CD8-positive, alpha-beta memory T cell (primary cell): Measurements from ENCODE around the gene EMILIN1. TPM values are rescaled to one million over a fixed set of nuclear protein-coding genes. Genes with fewer than 3 reads are reported as not detected.
A peak's percentile ranks its signal among the peaks of the same experiment; 100 is the strongest.

Experiments used
- CTCF ChIA-PET: fragments of 350-600 bp; sonication (Branson Sonifier 250); formaldehyde crosslinking; loops from one replicate; lab custom pipeline; 2021; ENCODE audit warnings: antibody characterized with exemption; lab: Charles Lee
- POLR2A ChIA-PET: fragments of 350-600 bp; sonication (Branson Sonifier 250); formaldehyde crosslinking; loops from one replicate; lab custom pipeline; 2021; ENCODE audit warnings: antibody characterized with exemption; lab: Charles Lee
- DNase-seq, 5 donors: peaks; one replicate each; pipeline versions ENCODE4 v3.0.0 to v3.0.0-alpha.2; 2020 to 2022; ENCODE audit warnings: mixed read lengths in 1 of 5
- H3K27ac ChIP-seq: one replicate; pipeline ENCODE4 v1.7.0; 2013; ENCODE audit warnings: low read depth, mild to moderate bottlenecking, low read length, moderate library complexity
- H3K27me3 ChIP-seq: 2 replicates; pipeline ENCODE4 v1.7.0; 2013; ENCODE audit warnings: low read length, mild to moderate bottlenecking; ENCODE audit not compliant: insufficient read depth, poor library complexity, severe bottlenecking
- H3K36me3 ChIP-seq: 2 replicates; pipeline ENCODE4 v1.7.0; 2013; ENCODE audit warnings: mild to moderate bottlenecking, low read length, moderate library complexity; ENCODE audit not compliant: insufficient read depth
- H3K4me1 ChIP-seq: 2 replicates; pipeline ENCODE4 v1.7.0; 2013; ENCODE audit warnings: mild to moderate bottlenecking, low read length, moderate library complexity; ENCODE audit not compliant: insufficient read depth
- H3K4me3 ChIP-seq: 2 replicates; pipeline ENCODE4 v1.7.0; 2013; ENCODE audit warnings: mild to moderate bottlenecking, low read length
- H3K9me3 ChIP-seq: 2 replicates; pipeline ENCODE4 v1.7.0; 2013; ENCODE audit warnings: mild to moderate bottlenecking, low read length
- H3K27ac Mint-ChIP-seq, 8 donors: one replicate each; pipeline ENCODE4 v1.8.0; 2020 to 2021; ENCODE audit warnings: mixed read lengths in 8 of 8, mild to moderate bottlenecking in 6 of 8, inconsistent platforms in 3 of 8, moderate library complexity in 3 of 8
- H3K27me3 Mint-ChIP-seq, 2 donors: one replicate each; pipeline ENCODE4 v1.8.0; 2020 to 2021; ENCODE audit warnings: mixed read lengths in 2 of 2, mild to moderate bottlenecking in 1 of 2, moderate library complexity in 1 of 2
- H3K36me3 Mint-ChIP-seq, 3 donors: one replicate each; pipeline ENCODE4 v1.8.0; 2020 to 2021; ENCODE audit warnings: mixed read lengths in 3 of 3, inconsistent platforms in 1 of 3, mild to moderate bottlenecking in 1 of 3
- H3K4me1 Mint-ChIP-seq, 3 donors: one replicate each; pipeline ENCODE4 v1.8.0; 2020 to 2021; ENCODE audit warnings: mixed read lengths in 3 of 3, inconsistent platforms in 1 of 3, mild to moderate bottlenecking in 1 of 3
- H3K4me3 Mint-ChIP-seq, 7 donors: one replicate each; pipeline ENCODE4 v1.8.0; 2020 to 2021; ENCODE audit warnings: mixed read lengths in 7 of 7, mild to moderate bottlenecking in 6 of 7, moderate library complexity in 4 of 7, inconsistent platforms in 2 of 7
- H3K9me3 Mint-ChIP-seq, 5 donors: one replicate each; pipeline ENCODE4 v1.8.0; 2020 to 2022; ENCODE audit warnings: mixed read lengths in 5 of 5, mild to moderate bottlenecking in 3 of 5, moderate library complexity in 2 of 5, inconsistent platforms in 1 of 5
- polyA plus RNA-seq: library from polyadenylated mRNA; unstranded; fragments of 300-500 nt; fragmentation: Illumina TruSeq; gene quantifications from one replicate; pipeline ENCODE4 v1.2.3, GENCODE V29; 2021
- total RNA-seq, 2 experiments: library from RNA; stranded (reverse); gene quantifications; one replicate each; pipeline ENCODE4 v1.2.3, GENCODE V29; 2021

Gene EMILIN1
- total and polyA plus RNA-seq, 3 experiments from 2014 or later: 0.79 to 0.89 (median 0.85) TPM

GRCh38 chr2:27069961-27070618, 8.3 kb upstream of the EMILIN1 start:
- ChIA-PET POLR2A (interaction anchor here (2.6 kb wide), 1 partner anchor 19 kb away, joined by 58 read pairs; the partner anchor contains the start of gene AGBL5), CTCF (no interaction called here)
- H3K27me3 ChIP-seq: no peaks in the 10 kb centered on the region
- peaks cover 26% of the 10 kb centered on the region for H3K36me3 ChIP-seq
- DNase-seq: no peak
- Mint-ChIP-seq H3K9me3 (no peaks in the 10 kb centered on the region), H3K27me3 (no peaks in the 10 kb centered on the region), H3K27ac (peak overlapping the region; percentile 79 to 99 (median 98)), H3K4me1 (peaks cover 53 to 81% (median 73%) of the 10 kb centered on the region in 3 donors), H3K4me3 (peak overlapping the region; percentile 91 to 98 (median 97)), H3K36me3 (peaks cover 0 to 52% (median 6%) of the 10 kb centered on the region in 3 donors)
- peaks cover 31% of the 10 kb centered on the region for H3K4me1 ChIP-seq
- peak overlapping the region; percentile 96 for H3K27ac ChIP-seq
- H3K4me3 ChIP-seq: peak overlapping the region; percentile 82
- H3K9me3 ChIP-seq: no peaks in the 10 kb centered on the region

- peak overlapping the region; percentile 96 for H3K27ac ChIP-seq
- Mint-ChIP-seq H3K36me3 (peaks cover 0 to 45% (median 6%) of the 10 kb centered on the region in 3 donors), H3K4me3 (peak overlapping the region; percentile 91 to 98 (median 97)), H3K4me1 (peaks cover 56 to 81% (median 74%) of the 10 kb centered on the region in 3 donors), H3K9me3 (no peaks in the 10 kb centered on the region), H3K27me3 (no peaks in the 10 kb centered on the region), H3K27ac (peak overlapping the region; percentile 88 to 99 (median 98))
- H3K4me1 ChIP-seq: peaks cover 37% of the 10 kb centered on the region
- peak overlapping the region; percentile 82 for H3K4me3 ChIP-seq
- no peaks in the 10 kb centered on the region for H3K9me3 ChIP-seq
- POLR2A ChIA-PET: interaction anchor here (0.6 to 2.8 kb wide), 12 partner anchors 9 to 702 kb away, joined by 3 to 58 read pairs (median 5); partner anchors contain the start of genes ABHD1, AGBL5, ATRAID and KHK
- H3K36me3 ChIP-seq: peaks cover 26% of the 10 kb centered on the region
- DNase-seq: no peak
- no peaks in the 10 kb centered on the region for H3K27me3 ChIP-seq
- CTCF ChIA-PET: interaction anchor here (1.0 to 1.7 kb wide), 6 partner anchors 8 to 20 kb away, joined by 3 to 11 read pairs (median 4); partner anchors contain the start of genes AGBL5 and KHK
Measured at GRCh38 chr2:27070653-27071276, 7.7 kb upstream of the EMILIN1 start.

GRCh38 chr2:27071277-27071989, 7.0 kb upstream of the EMILIN1 start, which contains the start of gene OST4:
OST4 (minus strand) TSS chr2:27071654.
- Histone ChIP-seq H3K4me3 (peak within 1 kb of the TSS; percentile 82), H3K4me1 (peaks cover 44% of the 10 kb centered on the region), H3K27ac (peak within 1 kb of the TSS; percentile 96), H3K27me3 (no peaks in the 10 kb centered on the region), H3K9me3 (no peaks in the 10 kb centered on the region), H3K36me3 (peaks cover 26% of the 10 kb centered on the region)
- peaks cover 0 to 39% (median 4%) of the 10 kb centered on the region in 3 donors for H3K36me3 Mint-ChIP-seq
- POLR2A ChIA-PET: interaction anchor here (0.6 to 2.8 kb wide), 14 partner anchors 9 to 701 kb away, joined by 3 to 58 read pairs (median 5); partner anchors contain the start of genes ABHD1, AGBL5, ATRAID and KHK
- H3K4me3 Mint-ChIP-seq: peak within 1 kb of the TSS; percentile 91 to 98 (median 97)
- peaks cover 58 to 82% (median 75%) of the 10 kb centered on the region in 3 donors for H3K4me1 Mint-ChIP-seq
- DNase-seq: peak; percentile 85 to 89 (median 88)
- no peaks in the 10 kb centered on the region for H3K27me3 Mint-ChIP-seq
- no peaks in the 10 kb centered on the region for H3K9me3 Mint-ChIP-seq
- H3K27ac Mint-ChIP-seq: peak within 1 kb of the TSS; percentile 88 to 99 (median 98)
- CTCF ChIA-PET: interaction anchor here (1.0 to 1.7 kb wide), 7 partner anchors 9 to 21 kb away, joined by 3 to 11 read pairs (median 3); partner anchors contain the start of genes AGBL5 and KHK

- peak overlapping the region; percentile 61 to 95 (median 88) for H3K27ac Mint-ChIP-seq
- H3K4me3 Mint-ChIP-seq: peak overlapping the region; percentile 74 to 91 (median 82)
- POLR2A ChIA-PET: interaction anchor here (0.6 to 2.8 kb wide), 11 partner anchors 10 to 62 kb away, joined by 3 to 58 read pairs (median 5); partner anchors contain the start of genes ABHD1, AGBL5, PREB and TMEM214
- no peaks in the 10 kb centered on the region for H3K27me3 Mint-ChIP-seq
- Histone ChIP-seq H3K9me3 (no peaks in the 10 kb centered on the region), H3K4me3 (peak overlapping the region; percentile 60), H3K27ac (peak overlapping the region; percentile 38), H3K36me3 (peaks cover 26% of the 10 kb centered on the region), H3K27me3 (no peaks in the 10 kb centered on the region), H3K4me1 (peaks cover 45% of the 10 kb centered on the region)
- peak in 2 of 5 donors; percentile 16 to 68 for DNase-seq
- CTCF ChIA-PET: interaction anchor here (0.7 to 2.9 kb wide), 7 partner anchors 9 to 22 kb away, joined by 3 to 11 read pairs (median 6); partner anchors contain the start of genes AGBL5 and KHK
- H3K4me1 Mint-ChIP-seq: peaks cover 62 to 80% (median 76%) of the 10 kb centered on the region in 3 donors
- H3K9me3 Mint-ChIP-seq: no peaks in the 10 kb centered on the region
- peaks cover 0 to 35% (median 4%) of the 10 kb centered on the region in 3 donors for H3K36me3 Mint-ChIP-seq
Measured at GRCh38 chr2:27071990-27072830, 6.2 kb upstream of the EMILIN1 start.

- peaks cover 61 to 73% (median 70%) of the 10 kb centered on the region in 3 donors for H3K4me1 Mint-ChIP-seq
- H3K36me3 Mint-ChIP-seq: peaks cover 0 to 28% (median 4%) of the 10 kb centered on the region in 3 donors
- no peak for DNase-seq
- Histone ChIP-seq H3K4me1 (peaks cover 45% of the 10 kb centered on the region), H3K36me3 (peaks cover 26% of the 10 kb centered on the region), H3K9me3 (no peaks in the 10 kb centered on the region), H3K27me3 (no peaks in the 10 kb centered on the region), H3K27ac (no peak overlapping the region), H3K4me3 (no peak overlapping the region)
- H3K27ac Mint-ChIP-seq: peak overlapping the region; percentile 14 to 95 (median 78)
- peaks cover 0 to under 1% of the 10 kb centered on the region in 2 donors for H3K27me3 Mint-ChIP-seq
- H3K4me3 Mint-ChIP-seq: peak overlapping the region; percentile 74 to 91 (median 82)
- CTCF ChIA-PET: interaction anchor here (0.7 to 2.9 kb wide), 3 partner anchors 8 to 22 kb away, joined by 4 to 10 read pairs (median 7); partner anchors contain the start of gene KHK
- POLR2A ChIA-PET: interaction anchor here (0.8 to 2.8 kb wide), 2 partner anchors 9 to 22 kb away, joined by 3 to 37 read pairs; no protein-coding TSS in a partner anchor
- no peaks in the 10 kb centered on the region for H3K9me3 Mint-ChIP-seq
Measured at GRCh38 chr2:27072920-27073319, 5.5 kb upstream of the EMILIN1 start.

- H3K4me1 Mint-ChIP-seq: peaks cover 54 to 64% (median 62%) of the 10 kb centered on the region in 3 donors
- H3K27ac Mint-ChIP-seq: peak overlapping the region in 7 of 8 donors; percentile 2 to 93 (median 55)
- Histone ChIP-seq H3K4me3 (no peak overlapping the region), H3K4me1 (peaks cover 45% of the 10 kb centered on the region), H3K27me3 (no peaks in the 10 kb centered on the region), H3K27ac (peak overlapping the region; percentile 1), H3K9me3 (no peaks in the 10 kb centered on the region), H3K36me3 (peaks cover 18% of the 10 kb centered on the region)
- no peaks in the 10 kb centered on the region for H3K9me3 Mint-ChIP-seq
- CTCF ChIA-PET: interaction anchor here (1.4 to 2.9 kb wide), 3 partner anchors 14 to 23 kb away, joined by 3 to 10 read pairs (median 4); partner anchors contain the start of genes AGBL5 and KHK
- POLR2A ChIA-PET: interaction anchor here (3.2 kb wide), 1 partner anchor 23 kb away, joined by 13 read pairs; the partner anchor contains the start of gene AGBL5
- DNase-seq: no peak
- H3K27me3 Mint-ChIP-seq: peaks cover 0 to 2% of the 10 kb centered on the region in 2 donors
- H3K36me3 Mint-ChIP-seq: peaks cover 0 to 19% (median 4%) of the 10 kb centered on the region in 3 donors
- H3K4me3 Mint-ChIP-seq: peak overlapping the region in 5 of 7 donors; percentile 1 to 91 (median 42)
Measured at GRCh38 chr2:27073782-27074181, 4.6 kb upstream of the EMILIN1 start.
